GM23248 (cell line): ENCODE results near the gene GPR42. TPM values are rescaled to one million over a fixed set of nuclear protein-coding genes. Genes with fewer than 3 reads are reported as not detected.
"Not testable (repeated sequence)": the region's sequence is repeated elsewhere in the genome, so short reads cannot be mapped to it uniquely, and the experiment has no call there.

Experiments used
- DNase-seq: peaks from one replicate; pipeline ENCODE4 v3.0.0-alpha.2; 2015
- H2AFZ ChIP-seq: fragments of 200-600 bp; sonication (generic); 2 replicates; pipeline ENCODE4 v1.6.1; 2016; ENCODE audit warnings: antibody characterized with exemption
- H3F3A ChIP-seq: fragments of 200-600 bp; sonication (generic); 2 replicates; pipeline ENCODE4 v1.6.1; 2016; ENCODE audit warnings: mild to moderate bottlenecking, antibody characterized with exemption, mixed run types; ENCODE audit not compliant: insufficient read depth
- H3K27ac ChIP-seq: fragments of 200-600 bp; sonication (generic); 2 replicates; pipeline ENCODE4 v1.5.1; 2016; ENCODE audit warnings: mild to moderate bottlenecking
- H3K27me3 ChIP-seq: fragments of 200-600 bp; sonication (generic); replicated peaks from 2 replicates; pipeline ENCODE4 v1.6.1; 2016; ENCODE audit warnings: mild to moderate bottlenecking; ENCODE audit not compliant: insufficient read depth
- H3K36me3 ChIP-seq: fragments of 200-600 bp; sonication (generic); 2 replicates; pipeline ENCODE4 v1.6.1; 2016; ENCODE audit warnings: low read depth, mild to moderate bottlenecking
- H3K4me1 ChIP-seq: fragments of 200-600 bp; sonication (generic); 2 replicates; pipeline ENCODE4 v1.6.1; 2016; ENCODE audit warnings: mild to moderate bottlenecking; ENCODE audit not compliant: insufficient read depth
- H3K4me2 ChIP-seq: fragments of 200-600 bp; sonication (generic); one replicate; pipeline ENCODE4 v1.6.1; 2016; ENCODE audit warnings: mild to moderate bottlenecking; ENCODE audit not compliant: unreplicated experiment
- H3K4me3 ChIP-seq: fragments of 200-600 bp; sonication (generic); 2 replicates; pipeline ENCODE4 v1.5.1; 2016; ENCODE audit warnings: mild to moderate bottlenecking
- H3K79me2 ChIP-seq: fragments of 200-600 bp; sonication (generic); 2 replicates; pipeline ENCODE4 v1.6.1; 2016; ENCODE audit warnings: mild to moderate bottlenecking; ENCODE audit not compliant: insufficient read depth
- H3K9ac ChIP-seq: fragments of 200-600 bp; sonication (generic); 2 replicates; pipeline ENCODE4 v1.6.1; 2016; ENCODE audit warnings: mild to moderate bottlenecking
- H3K9me2 ChIP-seq: fragments of 200-600 bp; sonication (generic); 2 replicates; pipeline ENCODE4 v1.6.1; 2016; ENCODE audit warnings: mixed run types, mild to moderate bottlenecking, moderate library complexity; ENCODE audit not compliant: insufficient read depth
- H3K9me3 ChIP-seq: fragments of 200-600 bp; sonication (generic); one replicate; pipeline ENCODE4 v1.6.1; 2017; ENCODE audit warnings: low read depth
- H4K20me1 ChIP-seq: fragments of 200-600 bp; sonication (generic); 2 replicates; pipeline ENCODE4 v1.6.0; 2016; ENCODE audit not compliant: insufficient read depth
- EZH2 ChIP-seq: fragments of 200-600 bp; sonication (generic); IDR thresholded peaks from 2 replicates; pipeline ENCODE4 v1.6.1; 2018; ENCODE audit warnings: antibody characterized with exemption, mild to moderate bottlenecking; ENCODE audit not compliant: insufficient read depth, poor library complexity, severe bottlenecking
- EZH2phosphoT487 ChIP-seq: fragments of 200-600 bp; sonication (generic); IDR thresholded peaks from 2 replicates; pipeline ENCODE4 v1.6.1; 2018; ENCODE audit warnings: antibody characterized with exemption, moderate library complexity, mild to moderate bottlenecking, low read depth; ENCODE audit not compliant: insufficient read depth
- WGBS, 2 experiments: methylation state at CpG; one replicate each; pipeline ENCODE4 v1.1.6; 2015 to 2017; ENCODE audit warnings: low lambda C conversion rate in 2 of 2, low coverage in 1 of 2; ENCODE audit errors: missing lambda C conversion rate in 2 of 2; 5-methylcytosine and 5-hydroxymethylcytosine counted together
- in situ Hi-C: fragments of 300-500 bp; cut with MboI; formaldehyde crosslinking; loops from 2 replicates; pipeline ENCODE4 v1.15.0; 2020
- polyA plus RNA-seq: library from polyadenylated mRNA; unstranded; fragments of >200 nt; fragmentation: Nextera tagmentation; extraction: Ambion mirVana; gene quantifications from 2 replicates; pipeline ENCODE4 v1.2.1, GENCODE V29; 2016
- total RNA-seq: library from RNA; depleted of rRNA; stranded (reverse); fragments of >200 nt; shearing (Covaris generic); gene quantifications from 2 replicates; pipeline ENCODE4 v1.2.3, GENCODE V29; 2014

GPR42 gene
- total and polyA plus RNA-seq, 2 experiments from 2014 or later, result not detected

DNA sequence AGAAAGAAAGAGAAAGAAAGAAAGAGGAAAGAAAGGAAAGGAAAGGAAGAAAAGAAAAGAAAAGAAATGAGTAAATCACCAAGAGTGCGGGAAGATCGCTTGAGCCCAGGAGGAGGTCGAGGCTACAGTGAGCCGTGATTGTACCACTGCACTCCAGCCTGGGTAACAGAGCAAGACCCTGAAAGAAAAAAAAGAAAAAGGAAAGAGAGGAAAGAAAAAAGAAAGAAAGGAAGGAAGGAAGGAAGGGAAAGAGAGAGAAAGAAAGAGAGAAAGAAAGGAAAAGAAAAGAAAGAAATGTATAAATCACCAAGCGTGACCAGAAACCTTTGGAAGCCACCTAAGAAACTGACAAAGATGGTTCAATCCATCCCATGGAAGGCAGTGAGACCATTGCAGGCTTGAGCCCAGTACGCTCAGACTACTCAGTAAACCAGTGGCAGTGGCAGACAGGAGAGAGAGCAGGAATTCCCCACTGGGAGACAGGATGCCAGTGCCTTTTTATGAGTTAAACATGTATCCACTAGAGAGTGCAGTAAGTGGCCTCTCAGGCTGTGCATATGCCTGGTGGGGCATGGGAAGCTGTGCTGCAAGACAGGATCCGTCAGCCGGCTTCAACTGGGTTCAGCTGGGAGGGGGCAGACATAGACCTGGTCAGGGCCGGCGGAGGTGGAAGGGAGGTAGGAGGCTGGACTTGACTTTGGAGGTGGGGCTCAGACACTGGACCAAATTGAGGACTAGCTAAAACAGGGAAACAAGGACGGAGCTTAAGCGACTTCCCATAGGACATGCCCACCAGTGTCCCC, 4.8 kb downstream of the GPR42 start:
- in situ Hi-C loops, result no loop called here
- no peak for DNase-seq

GRCh38 chr19:35377656-35378055, 6.8 kb downstream of the GPR42 start:
- no peaks in the 10 kb centered on the region for H3K9me3 ChIP-seq
- no peak overlapping the region for H3K4me3 ChIP-seq
- no peak for TF ChIP-seq EZH2
- DNase-seq, result no peak
- no peaks in the 10 kb centered on the region for H3K36me3 ChIP-seq
- in situ Hi-C loops, result no loop called here
- no peak overlapping the region for H3K27ac ChIP-seq
- no peak overlapping the region for H3K9ac ChIP-seq
- H3K9me2 ChIP-seq, result no peaks in the 10 kb centered on the region
- H3K4me1 ChIP-seq, result no peaks in the 10 kb centered on the region
- no peak overlapping the region for H3K4me2 ChIP-seq
- H3K27me3 ChIP-seq, result peaks cover 11% of the 10 kb centered on the region; the same call in 1 of the 2 replicates
- H3K79me2 ChIP-seq, result no peaks in the 10 kb centered on the region
- no peaks in the 10 kb centered on the region for H3F3A ChIP-seq
- H2AFZ ChIP-seq, result no peak overlapping the region
- WGBS, 2 experiments, result 3 to 6% methylated on average over 1 of the region's 1 CpG
- H4K20me1 ChIP-seq, result no peaks in the 10 kb centered on the region

More for the DNA sequence above, 4.8 kb downstream of the GPR42 start:
- H4K20me1 ChIP-seq, result no peaks in the 10 kb centered on the region
- no peaks in the 10 kb centered on the region for H3K9me2 ChIP-seq
- H3K9me3 ChIP-seq, result no peaks in the 10 kb centered on the region
- no peak overlapping the region for H3K9ac ChIP-seq
- no peak overlapping the region for H2AFZ ChIP-seq
- H3K79me2 ChIP-seq, result no peaks in the 10 kb centered on the region
- TF ChIP-seq EZH2 (no peak), EZH2phosphoT487 (no peak)
- no peaks in the 10 kb centered on the region for H3F3A ChIP-seq
- WGBS, 2 experiments, result 53 to 58% methylated on average over 12 of the region's 12 CpGs
- peaks cover 5% of the 10 kb centered on the region; the same call in 1 of the 2 replicates for H3K27me3 ChIP-seq
- H3K4me3 ChIP-seq, result no peak overlapping the region
- no peaks in the 10 kb centered on the region for H3K36me3 ChIP-seq
- H3K4me2 ChIP-seq, result no peak overlapping the region
- no peaks in the 10 kb centered on the region for H3K4me1 ChIP-seq
- H3K27ac ChIP-seq, result no peak overlapping the region

DNA sequence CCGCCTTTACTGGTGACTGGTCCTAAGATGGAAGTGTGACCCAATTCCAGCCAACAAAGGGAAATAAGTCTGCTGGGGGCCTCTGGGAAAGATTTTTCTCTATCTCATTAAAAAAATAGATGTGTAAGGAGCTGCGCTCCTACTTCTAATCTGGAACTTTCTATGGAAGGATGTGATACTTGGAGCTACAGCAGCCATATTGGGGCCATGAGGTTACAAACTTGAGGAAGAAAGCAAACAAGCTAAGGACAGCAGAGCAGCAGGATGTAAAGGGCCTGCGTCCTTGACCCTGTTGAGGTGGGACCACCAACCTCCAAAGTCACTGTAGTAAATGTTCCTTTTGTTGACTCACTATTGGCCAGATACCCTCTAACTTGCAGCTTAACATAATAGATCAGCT, 7.5 kb downstream of the GPR42 start:
- Histone ChIP-seq H3K4me3 (no peak overlapping the region), H3K4me1 (no peaks in the 10 kb centered on the region), H3K4me2 (no peak overlapping the region), H3K9me2 (no peaks in the 10 kb centered on the region), H2AFZ (no peak overlapping the region), H3K36me3 (no peaks in the 10 kb centered on the region), H3K27me3 (peaks cover 11% of the 10 kb centered on the region; the same call in 1 of the 2 replicates), H3F3A (no peaks in the 10 kb centered on the region), H3K79me2 (no peaks in the 10 kb centered on the region), H3K9ac (no peak overlapping the region), H3K27ac (no peak overlapping the region), H3K9me3 (no peaks in the 10 kb centered on the region), H4K20me1 (no peaks in the 10 kb centered on the region)
- TF ChIP-seq EZH2phosphoT487, result no peak
- no peak for TF ChIP-seq EZH2
- DNase-seq, result no peak
- 53 to 57% methylated on average over 3 of the region's 3 CpGs for WGBS, 2 experiments
- in situ Hi-C loops, result no loop called here

- H4K20me1 ChIP-seq, H2AFZ ChIP-seq, H3K9me3 ChIP-seq, H3K27me3 ChIP-seq, H3K4me3 ChIP-seq, H3K4me1 ChIP-seq, H3K4me2 ChIP-seq, H3K27ac ChIP-seq, H3K9ac ChIP-seq, H3F3A ChIP-seq, H3K36me3 ChIP-seq, in situ Hi-C loops, H3K9me2 ChIP-seq, H3K79me2 ChIP-seq, DNase-seq: not testable (repeated sequence)
- WGBS, 2 experiments, result 58 to 72% methylated on average over 4 to 5 of the region's 5 CpGs
Observed at GRCh38 chr19:35379545-35379944, 8.7 kb downstream of the GPR42 start.

- Histone ChIP-seq H2AFZ (no peak overlapping the region), H3K27ac (no peak overlapping the region), H3K4me2 (no peak overlapping the region), H3F3A (no peaks in the 10 kb centered on the region), H3K36me3 (no peaks in the 10 kb centered on the region), H3K4me1 (no peaks in the 10 kb centered on the region), H4K20me1 (no peaks in the 10 kb centered on the region), H3K79me2 (no peaks in the 10 kb centered on the region), H3K9me3 (no peaks in the 10 kb centered on the region), H3K4me3 (no peak overlapping the region), H3K9ac (no peak overlapping the region), H3K9me2 (no peaks in the 10 kb centered on the region), H3K27me3 (peaks cover 6% of the 10 kb centered on the region; the same call in 1 of the 2 replicates)
- in situ Hi-C loops, result no loop called here
- no peak for DNase-seq
- no peak for TF ChIP-seq EZH2
- TF ChIP-seq EZH2phosphoT487, result no peak
- 0% methylated on average over 1 of the region's 1 CpG for WGBS, 2 experiments
Observed at GRCh38 chr19:35379992-35380391, 9.1 kb downstream of the GPR42 start.
